Astrocyte (in vitro differentiated cells and primary cell): ENCODE measurements around the gene TM7SF3. TPM values are rescaled to one million over a fixed set of nuclear protein-coding genes. Genes with fewer than 3 reads are reported as not detected.

Experiments
- DNase-seq: peaks from one replicate; pipeline ENCODE4 v3.0.0-alpha.2; 2010; ENCODE audit warnings: low read depth
- FAIRE-seq: peaks from 2 replicates; lab custom pipeline; 2011; peaks lifted over from hg19 to GRCh38; lab: Jason Lieb, UNC
- H2AFZ ChIP-seq: 2 replicates; pipeline ENCODE4 v1.6.0; 2012; ENCODE audit warnings: low read depth, low read length, inconsistent platforms
- H3K27ac ChIP-seq: 2 replicates; pipeline ENCODE4 v1.5.1; 2011; ENCODE audit warnings: low read depth, low read length, inconsistent platforms
- H3K27me3 ChIP-seq: 2 replicates; pipeline ENCODE4 v1.6.0; 2011; ENCODE audit warnings: low read length, inconsistent platforms; ENCODE audit not compliant: insufficient read depth
- H3K36me3 ChIP-seq: 2 replicates; pipeline ENCODE4 v1.5.1; 2011; ENCODE audit warnings: low read length, inconsistent platforms; ENCODE audit not compliant: insufficient read depth
- H3K4me1 ChIP-seq: 2 replicates; pipeline ENCODE4 v1.5.1; 2011; ENCODE audit warnings: low read length, inconsistent platforms; ENCODE audit not compliant: insufficient read depth
- H3K4me2 ChIP-seq: 2 replicates; pipeline ENCODE4 v1.6.0; 2012; ENCODE audit warnings: low read length, inconsistent platforms
- H3K4me3 ChIP-seq: 2 replicates; pipeline ENCODE4 v1.5.1; 2011; ENCODE audit warnings: low read depth, mild to moderate bottlenecking, low read length, inconsistent platforms; ENCODE audit not compliant: insufficient read depth
- H3K79me2 ChIP-seq: 2 replicates; pipeline ENCODE4 v1.6.0; 2012; ENCODE audit warnings: mild to moderate bottlenecking, low read length, inconsistent platforms; ENCODE audit not compliant: insufficient read depth
- H3K9ac ChIP-seq: 2 replicates; pipeline ENCODE4 v1.6.0; 2012; ENCODE audit warnings: mild to moderate bottlenecking, low read length, inconsistent platforms
- H3K9me3 ChIP-seq: 2 replicates; pipeline ENCODE4 v1.5.1; 2012; ENCODE audit warnings: low read depth, mild to moderate bottlenecking, low read length, inconsistent platforms; ENCODE audit not compliant: insufficient read depth
- H4K20me1 ChIP-seq: 2 replicates; pipeline ENCODE4 v1.6.0; 2012; ENCODE audit warnings: low read length, inconsistent platforms; ENCODE audit not compliant: insufficient read depth
- H3K27ac Mint-ChIP-seq: one replicate; pipeline ENCODE4 v1.8.0; 2021; ENCODE audit warnings: mild to moderate bottlenecking, mixed read lengths; ENCODE audit not compliant: unreplicated experiment
- H3K27me3 Mint-ChIP-seq: one replicate; pipeline ENCODE4 v1.8.0; 2021; ENCODE audit warnings: low read depth, mixed read lengths; ENCODE audit not compliant: unreplicated experiment
- H3K36me3 Mint-ChIP-seq: one replicate; pipeline ENCODE4 v1.8.0; 2021; ENCODE audit warnings: low read depth, mixed read lengths; ENCODE audit not compliant: unreplicated experiment
- H3K4me1 Mint-ChIP-seq: one replicate; pipeline ENCODE4 v1.8.0; 2021; ENCODE audit warnings: low read depth, mixed read lengths; ENCODE audit not compliant: unreplicated experiment
- H3K4me3 Mint-ChIP-seq: one replicate; pipeline ENCODE4 v1.8.0; 2021; ENCODE audit warnings: mild to moderate bottlenecking, moderate library complexity, mixed read lengths; ENCODE audit not compliant: unreplicated experiment
- H3K9me3 Mint-ChIP-seq: one replicate; pipeline ENCODE4 v1.8.0; 2021; ENCODE audit warnings: mild to moderate bottlenecking, mixed read lengths; ENCODE audit not compliant: unreplicated experiment
- CTCF ChIP-seq: IDR thresholded peaks from 2 replicates; pipeline ENCODE4 v1.5.1; 2011; ENCODE audit warnings: low read depth, mild to moderate bottlenecking, inconsistent platforms, low read length, moderate library complexity; ENCODE audit not compliant: insufficient read depth
- EZH2 ChIP-seq: IDR thresholded peaks from 2 replicates; pipeline ENCODE4 v1.6.1; 2012; ENCODE audit warnings: mild to moderate bottlenecking, low read length, inconsistent platforms; ENCODE audit not compliant: insufficient read depth
- total RNA-seq: library from RNA; stranded (reverse); gene quantifications from 2 replicates; pipeline ENCODE4 v1.2.1, GENCODE V29; 2021

Gene TM7SF3
- total RNA-seq, 1 donor from 2014 or later, result 104 TPM

DNA sequence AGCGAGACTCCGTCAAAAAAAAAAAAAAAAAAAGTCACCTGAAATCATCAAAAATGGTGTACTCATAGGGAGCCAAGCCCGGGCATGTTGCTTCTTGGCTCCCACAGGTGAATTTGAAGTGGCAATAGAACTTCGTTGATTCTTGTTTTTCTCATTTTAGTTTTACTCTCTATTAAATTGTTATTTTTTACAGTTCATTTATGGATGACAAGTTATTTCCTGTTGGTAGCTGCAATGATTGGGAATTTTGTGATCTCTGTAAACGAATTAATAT is 1.3 kb downstream of the TM7SF3 start:
- H3K36me3 Mint-ChIP-seq, result peaks cover 7% of the 10 kb centered on the region
- no peaks in the 10 kb centered on the region for H3K9me3 Mint-ChIP-seq
- H3K27me3 Mint-ChIP-seq, result no peaks in the 10 kb centered on the region
- Histone ChIP-seq H3K79me2 (peaks cover 52% of the 10 kb centered on the region), H3K36me3 (no peaks in the 10 kb centered on the region), H4K20me1 (peaks cover 7% of the 10 kb centered on the region), H3K27me3 (no peaks in the 10 kb centered on the region), H2AFZ (no peak overlapping the region), H3K4me1 (peaks cover 11% of the 10 kb centered on the region), H3K9me3 (no peaks in the 10 kb centered on the region), H3K4me3 (peak overlapping the region; percentile 91), H3K4me2 (peak overlapping the region; percentile 88), H3K9ac (peak overlapping the region; percentile 86), H3K27ac (no peak overlapping the region)
- H3K27ac Mint-ChIP-seq, result peak overlapping the region; percentile 83
- TF ChIP-seq CTCF (no peak), EZH2 (no peak)
- peak overlapping the region; percentile 99 for H3K4me3 Mint-ChIP-seq
- no peak for DNase-seq
- H3K4me1 Mint-ChIP-seq, result peaks cover 27% of the 10 kb centered on the region
- FAIRE-seq, result no peak

- H3K9me3 ChIP-seq, result no peaks in the 10 kb centered on the region
- H3K4me2 ChIP-seq, result peak overlapping the region; percentile 88
- DNase-seq (no peak), FAIRE-seq (no peak)
- Mint-ChIP-seq H3K4me1 (peaks cover 25% of the 10 kb centered on the region), H3K9me3 (no peaks in the 10 kb centered on the region), H3K27ac (peak overlapping the region; percentile 43), H3K4me3 (peak overlapping the region; percentile 99), H3K36me3 (peaks cover 7% of the 10 kb centered on the region), H3K27me3 (no peaks in the 10 kb centered on the region)
- H4K20me1 ChIP-seq, result peaks cover 7% of the 10 kb centered on the region
- H3K36me3 ChIP-seq, result no peaks in the 10 kb centered on the region
- TF ChIP-seq EZH2, result no peak
- TF ChIP-seq CTCF, result no peak
- no peak overlapping the region for H2AFZ ChIP-seq
- H3K9ac ChIP-seq, result no peak overlapping the region
- H3K4me1 ChIP-seq, result peaks cover 11% of the 10 kb centered on the region
- H3K27me3 ChIP-seq, result no peaks in the 10 kb centered on the region
- no peak overlapping the region for H3K27ac ChIP-seq
- peaks cover 54% of the 10 kb centered on the region for H3K79me2 ChIP-seq
- H3K4me3 ChIP-seq, result no peak overlapping the region
These were observed 1.8 kb downstream of the TM7SF3 start for GRCh38 chr12:27012239-27012981.

GRCh38 chr12:27009881-27010301 is 4.3 kb downstream of the TM7SF3 start:
- Histone ChIP-seq H3K27me3 (no peaks in the 10 kb centered on the region), H3K27ac (no peak overlapping the region), H2AFZ (no peak overlapping the region), H4K20me1 (peaks cover 7% of the 10 kb centered on the region), H3K9me3 (no peaks in the 10 kb centered on the region), H3K36me3 (no peaks in the 10 kb centered on the region), H3K9ac (peak overlapping the region; percentile 32), H3K4me3 (no peak overlapping the region), H3K4me1 (peaks cover 9% of the 10 kb centered on the region), H3K79me2 (peaks cover 66% of the 10 kb centered on the region), H3K4me2 (peak overlapping the region; percentile 24)
- Mint-ChIP-seq H3K27me3 (no peaks in the 10 kb centered on the region), H3K9me3 (no peaks in the 10 kb centered on the region), H3K4me1 (peaks cover 26% of the 10 kb centered on the region), H3K36me3 (peaks cover 7% of the 10 kb centered on the region), H3K27ac (no peak overlapping the region), H3K4me3 (no peak overlapping the region)
- TF ChIP-seq EZH2 (no peak), CTCF (no peak)
- DNase-seq (no peak), FAIRE-seq (no peak)
